Coronary artery (tissue), 2 donors: ENCODE data around the gene DCUN1D3.

Source experiments
- DNase-seq: peaks from one replicate; pipeline ENCODE4 v3.0.0-alpha.2; 2017; ENCODE audit warnings: low spot score
- H3K27ac ChIP-seq, 2 donors: fragments of 200-600 bp; sonication (generic); one replicate each; pipeline ENCODE4 v1.5.1; 2016 to 2019
- H3K4me3 ChIP-seq: fragments of 200-600 bp; sonication (generic); 2 replicates; pipeline ENCODE4 v1.5.1; 2016; ENCODE audit warnings: mild to moderate bottlenecking, moderate library complexity
- TF ChIP-seq, protein P1 (sequence below): fragments of 200-600 bp; sonication (generic); IDR thresholded peaks from one replicate; pipeline ENCODE4 v1.5.1; 2019; ENCODE audit warnings: antibody characterized with exemption

DCUN1D3 gene

DNA sequence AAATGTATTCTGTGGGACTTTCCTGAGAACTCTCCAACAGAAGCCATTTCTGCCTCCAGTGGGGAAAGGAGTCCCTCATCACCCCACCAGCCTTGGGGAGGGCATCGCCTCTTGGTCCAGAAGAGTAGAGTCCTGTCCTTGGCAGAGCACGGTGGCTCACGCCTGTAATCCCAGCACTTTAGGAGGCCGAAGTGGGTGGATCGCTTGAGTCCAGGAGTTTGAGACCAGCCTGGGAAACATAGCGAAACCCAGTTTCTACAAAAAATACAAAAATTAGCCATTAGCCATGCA, 41.4 kb upstream of the DCUN1D3 start:
- Histone ChIP-seq H3K4me3 (no peak overlapping the region), H3K27ac (no peak overlapping the region)
- TF ChIP-seq, protein P1, sequence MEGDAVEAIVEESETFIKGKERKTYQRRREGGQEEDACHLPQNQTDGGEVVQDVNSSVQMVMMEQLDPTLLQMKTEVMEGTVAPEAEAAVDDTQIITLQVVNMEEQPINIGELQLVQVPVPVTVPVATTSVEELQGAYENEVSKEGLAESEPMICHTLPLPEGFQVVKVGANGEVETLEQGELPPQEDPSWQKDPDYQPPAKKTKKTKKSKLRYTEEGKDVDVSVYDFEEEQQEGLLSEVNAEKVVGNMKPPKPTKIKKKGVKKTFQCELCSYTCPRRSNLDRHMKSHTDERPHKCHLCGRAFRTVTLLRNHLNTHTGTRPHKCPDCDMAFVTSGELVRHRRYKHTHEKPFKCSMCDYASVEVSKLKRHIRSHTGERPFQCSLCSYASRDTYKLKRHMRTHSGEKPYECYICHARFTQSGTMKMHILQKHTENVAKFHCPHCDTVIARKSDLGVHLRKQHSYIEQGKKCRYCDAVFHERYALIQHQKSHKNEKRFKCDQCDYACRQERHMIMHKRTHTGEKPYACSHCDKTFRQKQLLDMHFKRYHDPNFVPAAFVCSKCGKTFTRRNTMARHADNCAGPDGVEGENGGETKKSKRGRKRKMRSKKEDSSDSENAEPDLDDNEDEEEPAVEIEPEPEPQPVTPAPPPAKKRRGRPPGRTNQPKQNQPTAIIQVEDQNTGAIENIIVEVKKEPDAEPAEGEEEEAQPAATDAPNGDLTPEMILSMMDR: no peak
- no peak for DNase-seq

DNA sequence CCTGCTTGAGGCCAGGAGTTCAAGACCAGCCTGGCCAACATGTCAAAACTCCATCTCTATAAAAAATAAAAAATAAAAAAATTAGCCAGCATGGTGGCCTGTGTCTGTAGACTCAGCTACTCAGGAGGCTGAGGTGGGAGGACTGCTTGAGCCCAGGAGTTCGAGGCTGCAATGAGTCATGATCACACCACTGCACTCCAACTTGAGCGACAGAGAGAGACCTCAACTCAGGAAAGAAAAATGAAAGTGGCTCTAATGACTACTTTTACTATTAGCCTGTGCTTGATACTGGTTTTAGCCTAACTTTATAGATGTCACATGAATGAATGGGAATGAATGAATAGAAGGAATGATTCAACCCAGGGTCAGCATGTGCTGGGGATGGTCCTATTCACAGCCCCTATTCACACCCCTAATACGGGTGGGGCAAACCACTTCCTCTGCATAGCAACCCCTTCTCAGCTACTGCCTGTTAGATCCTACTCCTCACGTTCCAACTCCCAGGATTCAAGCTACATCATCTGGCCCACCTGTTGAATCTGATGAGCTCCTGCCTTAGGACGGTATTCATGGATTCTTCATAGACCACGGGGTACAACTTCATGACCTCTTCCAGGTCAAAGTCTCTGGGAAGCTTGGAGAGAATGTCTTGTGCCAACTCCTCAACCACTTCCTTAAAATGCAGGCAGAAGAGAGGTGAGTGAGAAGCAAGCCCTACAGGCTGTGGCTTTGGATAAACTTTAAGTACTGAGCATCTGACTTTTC, 40.9 kb upstream of the DCUN1D3 start:
- Histone ChIP-seq H3K27ac (no peak overlapping the region), H3K4me3 (no peak overlapping the region)
- DNase-seq: no peak
- TF ChIP-seq, protein P1: no peak

DNA sequence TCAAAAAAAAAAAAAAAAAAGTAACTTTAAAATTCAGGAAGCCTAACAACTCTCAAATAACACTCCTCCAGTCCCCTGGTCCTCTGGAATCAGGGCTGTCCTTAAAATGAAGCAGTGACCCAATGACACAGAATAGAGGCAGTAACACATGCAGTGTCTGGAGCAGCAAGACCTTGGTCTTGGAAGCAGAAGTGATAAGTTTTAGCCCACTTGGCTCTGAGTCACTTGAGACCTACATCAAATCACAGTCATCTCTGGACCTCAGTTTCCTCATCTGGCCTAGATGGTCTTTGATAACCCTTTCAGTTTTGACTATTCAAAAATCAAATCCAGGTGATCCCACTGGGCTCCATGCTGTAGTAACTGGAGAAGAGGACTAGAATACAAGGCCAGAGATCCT, 39.5 kb upstream of the DCUN1D3 start:
- Histone ChIP-seq H3K27ac (no peak overlapping the region), H3K4me3 (no peak overlapping the region)
- TF ChIP-seq, protein P1: no peak
- DNase-seq: no peak

DNA sequence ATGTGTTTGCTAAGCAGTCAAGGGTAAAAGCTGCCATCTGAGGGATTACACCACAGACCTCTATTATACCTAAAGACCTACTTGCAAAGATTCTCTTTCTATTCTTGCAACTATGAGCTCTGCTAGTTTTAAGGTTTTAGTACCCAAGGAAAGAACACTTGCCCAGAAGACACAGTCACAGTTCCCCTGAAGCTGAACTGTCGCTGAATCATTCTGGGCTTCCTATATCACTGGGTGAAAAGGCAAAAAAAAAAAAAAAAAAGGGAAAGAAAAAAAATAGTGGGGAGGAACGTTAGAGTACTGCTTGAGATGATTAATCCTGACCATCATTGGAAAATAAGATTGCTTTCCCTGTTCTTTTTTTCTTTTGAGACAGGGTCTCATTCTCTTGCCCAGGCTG, 38.3 kb upstream of the DCUN1D3 start:
- DNase-seq: no peak
- TF ChIP-seq, protein P1: no peak
- Histone ChIP-seq H3K4me3 (no peak overlapping the region), H3K27ac (no peak overlapping the region)

DNA sequence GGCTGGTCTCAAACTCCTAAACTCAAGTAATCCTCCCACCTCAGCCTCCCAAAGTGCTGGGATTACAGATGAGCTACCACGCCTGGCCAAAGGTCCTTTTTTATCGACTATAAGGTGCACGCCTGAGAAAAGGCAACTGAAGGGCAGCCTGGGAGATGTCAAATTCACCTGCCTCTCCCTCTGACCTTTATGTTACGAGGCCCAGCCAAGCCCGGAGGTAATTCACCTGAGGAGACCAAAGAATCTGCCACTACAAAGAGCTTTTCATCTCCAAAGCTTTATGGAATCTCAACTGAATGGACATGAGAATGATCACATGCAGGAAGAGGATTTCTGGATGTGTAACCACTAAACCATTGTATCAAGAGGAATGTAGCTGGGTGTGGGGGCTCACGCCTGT, 37.6 kb upstream of the DCUN1D3 start:
- no peak for DNase-seq
- Histone ChIP-seq H3K4me3 (no peak overlapping the region), H3K27ac (no peak overlapping the region)
- TF ChIP-seq, protein P1: no peak

DNA sequence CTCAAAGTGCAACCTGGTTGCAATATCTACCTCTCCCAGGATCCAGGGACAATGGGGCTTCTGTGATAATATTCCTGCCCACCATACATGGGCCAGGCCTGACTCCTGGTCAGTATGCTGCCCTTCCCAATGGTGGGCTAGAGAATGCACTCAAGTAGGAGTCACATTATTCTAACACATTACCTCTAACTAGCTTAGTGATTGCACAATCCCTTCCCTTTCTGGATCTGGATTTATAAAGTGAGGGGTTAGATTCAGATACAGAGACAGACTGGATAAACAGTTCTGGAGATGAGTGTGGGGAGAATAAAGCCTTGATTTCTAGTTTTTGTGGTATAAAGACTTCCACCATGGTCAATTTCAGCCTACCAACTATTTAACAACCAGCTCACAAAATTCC, 33.4 kb upstream of the DCUN1D3 start:
- Histone ChIP-seq H3K27ac (no peak overlapping the region), H3K4me3 (no peak overlapping the region)
- TF ChIP-seq, protein P1: no peak
- DNase-seq: no peak

DNA sequence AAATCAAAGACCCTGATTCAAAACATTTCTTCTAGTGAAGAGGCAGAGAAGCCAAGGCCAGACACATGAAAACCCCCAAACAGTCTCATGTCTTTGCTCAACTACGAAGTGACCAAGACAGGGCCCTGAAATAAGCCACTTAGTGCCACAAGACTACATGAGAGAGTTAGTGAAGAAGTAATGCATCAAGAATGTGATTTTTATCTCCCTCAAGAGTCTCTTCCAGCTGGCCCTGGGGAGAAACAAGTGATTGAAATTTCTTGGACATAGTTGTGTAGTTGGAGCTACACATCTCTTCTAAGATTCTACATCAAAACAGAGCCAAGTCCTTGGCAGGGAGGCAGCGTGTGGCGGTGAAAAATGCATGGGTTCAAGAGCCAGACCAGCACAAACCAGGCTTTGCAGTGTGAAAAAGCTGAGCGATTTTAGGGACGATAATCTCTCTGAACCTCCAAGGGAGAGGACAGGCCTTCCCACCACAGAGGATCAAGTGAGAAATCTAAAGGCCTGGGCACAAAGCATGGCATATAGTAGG, 31.0 kb upstream of the DCUN1D3 start:
- Histone ChIP-seq H3K27ac (peak overlapping the region; percentile 62 to 84), H3K4me3 (no peak overlapping the region)
- TF ChIP-seq, protein P1: no peak
- no peak for DNase-seq
